Lower lobe of right lung (tissue), 2 donors: ENCODE results near the gene DDX28. TPM values are rescaled to one million over a fixed set of nuclear protein-coding genes. Genes with fewer than 3 reads are reported as not detected.
"Not testable (repeated sequence)": the region's sequence is repeated elsewhere in the genome, so short reads cannot be mapped to it uniquely, and the experiment has no call there.

Experiments used
- ATAC-seq, 2 donors: fragments of 200-7000 bp; cut with Tn5 transposase; one replicate each; pipeline ENCODE4 v1.9.1; 2020 to 2022; ENCODE audit warnings: mild to moderate bottlenecking in 2 of 2, moderate library complexity in 2 of 2
- DNase-seq: peaks from one replicate; pipeline ENCODE4 v3.0.0-alpha.2; 2020
- H3K27ac ChIP-seq: fragments of 200-600 bp; one replicate; pipeline ENCODE4 v1.8.0; 2022
- H3K27me3 ChIP-seq: fragments of 200-600 bp; one replicate; pipeline ENCODE4 v1.8.0; 2022; ENCODE audit warnings: low read depth
- H3K36me3 ChIP-seq: fragments of 200-600 bp; one replicate; pipeline ENCODE4 v1.8.0; 2022; ENCODE audit warnings: mild to moderate bottlenecking
- H3K4me1 ChIP-seq: fragments of 200-600 bp; one replicate; pipeline ENCODE4 v1.8.0; 2022
- H3K4me3 ChIP-seq: fragments of 200-600 bp; one replicate; pipeline ENCODE4 v1.8.0; 2022; ENCODE audit warnings: mild to moderate bottlenecking
- H3K9me3 ChIP-seq: fragments of 200-600 bp; one replicate; pipeline ENCODE4 v1.8.0; 2022
- CTCF ChIP-seq: fragments of 200-600 bp; IDR thresholded peaks from one replicate; pipeline ENCODE4 v1.8.0; 2022; ENCODE audit warnings: antibody characterized with exemption, mild to moderate bottlenecking
- intact Hi-C: fragments of 100-400 bp; cut with DNase I; formaldehyde crosslinking; loops from one replicate; pipeline ENCODE4 v1.11.0; 2022
- total RNA-seq: library from RNA; stranded (reverse); fragmentation: NEBNext Ultra II Directional; extraction: Animal tissue kit (Norgen Biotek cat#: 25700); gene quantifications from one replicate; pipeline ENCODE4 v1.2.1, GENCODE V29; 2021
- donor health status: DM: no; HTN: yes; CAD: no; lungs with severe emphysema.

DDX28 gene
- total RNA-seq, 1 donor from 2014 or later, result 9.9 TPM

GRCh38 chr16:68019167-68019680, 3.8 kb downstream of the DDX28 start:
- ATAC-seq (no peak), DNase-seq (no peak)
- Histone ChIP-seq H3K27ac (no peak overlapping the region), H3K4me1 (peaks cover 25% of the 10 kb centered on the region), H3K27me3 (no peaks in the 10 kb centered on the region), H3K4me3 (no peak overlapping the region), H3K36me3 (peaks cover 12% of the 10 kb centered on the region), H3K9me3 (no peaks in the 10 kb centered on the region)
- no peak for TF ChIP-seq CTCF
- intact Hi-C loops, result no loop called here

GRCh38 chr16:68015681-68016080, 7.4 kb downstream of the DDX28 start, which contains the start of gene DPEP2NB:
DPEP2NB (minus strand) TSS chr16:68015911; CDS start chr16:68015770, 141 bp downstream.
- H3K27me3 ChIP-seq, result no peaks in the 10 kb centered on the region
- no peak within 1 kb of the TSS for H3K4me3 ChIP-seq
- ATAC-seq (no peak), DNase-seq (no peak)
- H3K4me1 ChIP-seq, result peaks cover 9% of the 10 kb centered on the region
- TF ChIP-seq CTCF, result no peak
- intact Hi-C loops, result no loop called here
- H3K9me3 ChIP-seq, result no peaks in the 10 kb centered on the region
- H3K36me3 ChIP-seq, result no peaks in the 10 kb centered on the region
- no peak within 1 kb of the TSS for H3K27ac ChIP-seq

GRCh38 chr16:68013440-68013839, 9.6 kb downstream of the DDX28 start:
- no peak for TF ChIP-seq CTCF
- H3K27me3 ChIP-seq, result no peaks in the 10 kb centered on the region
- peaks cover 9% of the 10 kb centered on the region for H3K4me1 ChIP-seq
- no peaks in the 10 kb centered on the region for H3K36me3 ChIP-seq
- H3K9me3 ChIP-seq, result no peaks in the 10 kb centered on the region
- no peak overlapping the region for H3K27ac ChIP-seq
- intact Hi-C loops, result no loop called here
- DNase-seq, result no peak
- ATAC-seq, result peak in 1 of 2 donors; percentile 21
- H3K4me3 ChIP-seq, result no peak overlapping the region

- H3K4me1 ChIP-seq, result peaks cover 28% of the 10 kb centered on the region
- intact Hi-C loops, H3K27me3 ChIP-seq, ATAC-seq, H3K9me3 ChIP-seq, H3K36me3 ChIP-seq, DNase-seq, H3K27ac ChIP-seq, H3K4me3 ChIP-seq: not testable (repeated sequence)
Observed at GRCh38 chr16:68009872-68010271, 13.2 kb downstream of the DDX28 start.

- TF ChIP-seq CTCF, result no peak
- Histone ChIP-seq H3K36me3 (no peaks in the 10 kb centered on the region), H3K4me3 (no peak overlapping the region), H3K27me3 (no peaks in the 10 kb centered on the region), H3K27ac (no peak overlapping the region), H3K4me1 (peaks cover 29% of the 10 kb centered on the region), H3K9me3 (no peaks in the 10 kb centered on the region)
- ATAC-seq (no peak), DNase-seq (no peak)
- intact Hi-C loops, result no loop called here
Observed at GRCh38 chr16:68009157-68009735, 13.8 kb downstream of the DDX28 start.

- intact Hi-C loops, result no loop called here
- TF ChIP-seq CTCF, result no peak
- peak; percentile 91 to 92 for ATAC-seq
Observed at GRCh38 chr16:68005786-68006286, 17.2 kb downstream of the DDX28 start.

More at GRCh38 chr16:68005786-68006286, 17.2 kb downstream of the DDX28 start:
- no peaks in the 10 kb centered on the region for H3K36me3 ChIP-seq
- H3K4me1 ChIP-seq, result peaks cover 27% of the 10 kb centered on the region
- no peak overlapping the region for H3K4me3 ChIP-seq
- H3K27ac ChIP-seq, result peak overlapping the region; percentile 86
- H3K9me3 ChIP-seq, result no peaks in the 10 kb centered on the region
- no peaks in the 10 kb centered on the region for H3K27me3 ChIP-seq
- peak; percentile 77 for DNase-seq
